Upper lobe of left lung (tissue), 6 donors: ENCODE results near the gene NPFFR1. TPM values are rescaled to one million over a fixed set of nuclear protein-coding genes. Genes with fewer than 3 reads are reported as not detected.

ENCODE experiments used
- ATAC-seq, 2 donors: fragments of 200-7000 bp; cut with Tn5 transposase; one replicate each; pipeline ENCODE4 v1.9.1; 2022; ENCODE audit warnings: mild to moderate bottlenecking in 2 of 2, moderate library complexity in 2 of 2; ENCODE audit not compliant: low FRiP score in 2 of 2
- DNase-seq, 2 donors: peaks; one replicate each; pipeline ENCODE4 v3.0.0-alpha.2; 2019 to 2020
- H3K27ac ChIP-seq, 4 donors: fragments of 200-600 bp; sonication (generic); one replicate each; pipeline ENCODE4 v1.5.1; 2016 to 2019
- H3K27me3 ChIP-seq, 4 donors: fragments of 200-600 bp; sonication (generic); one replicate each; pipeline ENCODE4 v1.5.1; 2017 to 2019
- H3K36me3 ChIP-seq, 4 donors: fragments of 200-600 bp; sonication (generic); one replicate each; pipeline ENCODE4 v1.5.1; 2016 to 2019
- H3K4me1 ChIP-seq, 4 donors: fragments of 200-600 bp; sonication (generic); one replicate each; pipeline ENCODE4 v1.5.1; 2018 to 2019
- H3K4me3 ChIP-seq, 4 donors: fragments of 200-600 bp; sonication (generic); one replicate each; pipeline ENCODE4 v1.5.1; 2017 to 2019; ENCODE audit warnings: mild to moderate bottlenecking in 2 of 4, moderate library complexity in 1 of 4
- H3K9me3 ChIP-seq, 4 donors: fragments of 200-600 bp; sonication (generic); one replicate each; pipeline ENCODE4 v1.5.1; 2018 to 2019
- CTCF ChIP-seq, 6 experiments: fragments of 450-650 bp in 4 of 6; fragments of 200-600 bp in 2 of 6; sonication (generic) in 2 of 6; IDR thresholded peaks; one replicate each; pipeline ENCODE4 v1.5.1; 2016 to 2019; ENCODE audit warnings: antibody characterized with exemption in 6 of 6
- EP300 ChIP-seq, 4 donors: sonication (generic); formaldehyde crosslinking; IDR thresholded peaks; one replicate each; pipeline ENCODE4 v1.5.1; 2017; ENCODE audit warnings: antibody characterized with exemption in 4 of 4, control low read depth in 2 of 4
- POLR2A ChIP-seq, 4 donors: fragments of 450-650 bp; IDR thresholded peaks; one replicate each; pipeline ENCODE4 v1.5.1; 2016 to 2017; ENCODE audit warnings: antibody characterized with exemption in 4 of 4, mild to moderate bottlenecking in 2 of 4
- POLR2AphosphoS5 ChIP-seq, 2 donors: sonication (generic); formaldehyde crosslinking; IDR thresholded peaks; one replicate each; pipeline ENCODE4 v1.5.1; 2017; ENCODE audit warnings: antibody characterized with exemption in 2 of 2
- WGBS, 2 donors: methylation state at CpG; one replicate each; pipeline ENCODE4 v1.1.5; 2017 to 2018; 5-methylcytosine and 5-hydroxymethylcytosine counted together
- total RNA-seq, 6 donors: library from RNA; depleted of rRNA in 4 of 6; stranded (reverse); fragments of >200 nt in 4 of 6; gene quantifications; one replicate each; pipeline versions ENCODE4 v1.1.0 to v1.2.1, GENCODE V29; 2016 to 2021
- donor health status: DM: no; HTN: no; CAD: no; lungs with moderate emphysema.
- donor health status: DM: no; HTN: yes; CAD: no; lungs with severe emphysema.

NPFFR1 gene
- total RNA-seq, 6 donors from 2014 or later, result 0.15 to 1.0 (median 0.29) TPM

- ATAC-seq, result no peak
- Histone ChIP-seq H3K4me3 (peak overlapping the region in 1 of 4 donors; percentile 9), H3K27ac (peak overlapping the region; percentile 4 to 75 (median 55)), H3K4me1 (peaks cover 10 to 12% (median 10%) of the 10 kb centered on the region in 4 donors), H3K36me3 (peaks cover 0 to 26% (median 10%) of the 10 kb centered on the region in 4 donors), H3K27me3 (no peaks in the 10 kb centered on the region), H3K9me3 (no peaks in the 10 kb centered on the region)
- whole genome bisulfite sequencing, 2 donors, result 13 to 36% methylated on average over 1 of the region's 1 CpG
- DNase-seq, result no peak
- TF ChIP-seq EP300 (IDR thresholded peaks at IDR 0.05) (no peak), POLR2AphosphoS5 (IDR thresholded peaks at IDR 0.05) (no peak), CTCF (IDR thresholded peaks at IDR 0.05) (no peak), POLR2A (IDR thresholded peaks at IDR 0.05) (no peak)
Observed at GRCh38 chr10:70221030-70221429, 62.8 kb downstream of the NPFFR1 start.

GRCh38 chr10:70212879-70213278 is 70.9 kb downstream of the NPFFR1 start:
- ATAC-seq (no peak), DNase-seq (no peak)
- no peak overlapping the region for H3K4me3 ChIP-seq
- no peak overlapping the region for H3K27ac ChIP-seq
- H3K36me3 ChIP-seq, result peaks cover 13 to 98% (median 49%) of the 10 kb centered on the region in 4 donors
- no peaks in the 10 kb centered on the region for H3K9me3 ChIP-seq
- WGBS, 2 donors, result 95 to 100% methylated on average over 1 of the region's 1 CpG
- H3K4me1 ChIP-seq, result no peaks in the 10 kb centered on the region
- TF ChIP-seq EP300 (IDR thresholded peaks at IDR 0.05), result no peak
- TF ChIP-seq POLR2AphosphoS5 (IDR thresholded peaks at IDR 0.05), result no peak
- no peak for TF ChIP-seq POLR2A (IDR thresholded peaks at IDR 0.05)
- no peak for TF ChIP-seq CTCF (IDR thresholded peaks at IDR 0.05)
- H3K27me3 ChIP-seq, result no peaks in the 10 kb centered on the region

GRCh38 chr10:70212277-70212676 is 71.5 kb downstream of the NPFFR1 start:
- Histone ChIP-seq H3K27ac (no peak overlapping the region), H3K4me1 (no peaks in the 10 kb centered on the region), H3K4me3 (no peak overlapping the region), H3K36me3 (peaks cover 13 to 98% (median 52%) of the 10 kb centered on the region in 4 donors), H3K27me3 (no peaks in the 10 kb centered on the region), H3K9me3 (no peaks in the 10 kb centered on the region)
- no peak for ATAC-seq
- TF ChIP-seq POLR2AphosphoS5 (IDR thresholded peaks at IDR 0.05) (no peak), EP300 (IDR thresholded peaks at IDR 0.05) (no peak), CTCF (IDR thresholded peaks at IDR 0.05) (no peak), POLR2A (IDR thresholded peaks at IDR 0.05) (no peak)
- DNase-seq, result no peak

- Histone ChIP-seq H3K36me3 (peaks cover 13 to 95% (median 66%) of the 10 kb centered on the region in 4 donors), H3K27me3 (no peaks in the 10 kb centered on the region), H3K9me3 (no peaks in the 10 kb centered on the region), H3K4me1 (no peaks in the 10 kb centered on the region), H3K27ac (no peak overlapping the region), H3K4me3 (no peak overlapping the region)
- ATAC-seq (no peak), DNase-seq (no peak)
- whole genome bisulfite sequencing, 2 donors, result 94 to 100% methylated on average over 1 to 5 of the region's 5 CpGs
- no peak for TF ChIP-seq POLR2AphosphoS5 (IDR thresholded peaks at IDR 0.05)
- no peak for TF ChIP-seq CTCF (IDR thresholded peaks at IDR 0.05)
Observed at GRCh38 chr10:70206762-70207161, 77.0 kb downstream of the NPFFR1 start.

- no peak for ATAC-seq
- Histone ChIP-seq H3K36me3 (peaks cover 0 to 77% (median 39%) of the 10 kb centered on the region in 4 donors), H3K27ac (peak overlapping the region in 1 of 4 donors; percentile 16), H3K4me3 (no peak overlapping the region), H3K9me3 (no peaks in the 10 kb centered on the region), H3K4me1 (no peaks in the 10 kb centered on the region), H3K27me3 (no peaks in the 10 kb centered on the region)
- TF ChIP-seq POLR2AphosphoS5 (IDR thresholded peaks at IDR 0.05) (no peak), CTCF (IDR thresholded peaks at IDR 0.05) (no peak), POLR2A (IDR thresholded peaks at IDR 0.05) (no peak), EP300 (IDR thresholded peaks at IDR 0.05) (no peak)
- no peak for DNase-seq
- WGBS, 2 donors, result 89 to 97% methylated on average over 1 of the region's 1 CpG
Observed at GRCh38 chr10:70201105-70201504, 82.7 kb downstream of the NPFFR1 start.
